Hepatic stellate cell (primary cell): Measurements from ENCODE around the gene SIM1.
"Not testable (repeated sequence)": the region's sequence is repeated elsewhere in the genome, so short reads cannot be mapped to it uniquely, and the experiment has no call there.

Experiments
- DNase-seq: peaks from one replicate; pipeline ENCODE4 v3.0.0; 2011; ENCODE audit warnings: low spot score

Gene SIM1

DNA sequence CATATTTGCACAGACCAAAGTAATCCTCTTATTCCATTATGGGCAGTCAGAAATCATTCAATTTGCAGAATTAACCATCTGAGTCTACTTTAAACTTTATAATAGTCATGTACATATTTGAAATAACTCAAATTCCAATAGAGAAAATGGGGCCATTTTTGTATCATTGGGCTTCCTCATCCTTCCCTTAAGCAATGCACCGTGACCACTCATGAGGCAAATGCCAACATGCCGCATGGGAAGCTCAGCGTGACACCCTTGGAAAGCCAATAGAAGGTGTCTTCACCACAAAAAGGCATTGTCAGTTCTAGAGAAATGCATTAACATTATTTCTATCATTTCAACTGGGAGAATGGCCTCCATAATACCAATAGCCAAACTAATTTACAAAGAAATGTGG, 38.5 kb downstream of the SIM1 start:
- DNase-seq, result no peak

DNA sequence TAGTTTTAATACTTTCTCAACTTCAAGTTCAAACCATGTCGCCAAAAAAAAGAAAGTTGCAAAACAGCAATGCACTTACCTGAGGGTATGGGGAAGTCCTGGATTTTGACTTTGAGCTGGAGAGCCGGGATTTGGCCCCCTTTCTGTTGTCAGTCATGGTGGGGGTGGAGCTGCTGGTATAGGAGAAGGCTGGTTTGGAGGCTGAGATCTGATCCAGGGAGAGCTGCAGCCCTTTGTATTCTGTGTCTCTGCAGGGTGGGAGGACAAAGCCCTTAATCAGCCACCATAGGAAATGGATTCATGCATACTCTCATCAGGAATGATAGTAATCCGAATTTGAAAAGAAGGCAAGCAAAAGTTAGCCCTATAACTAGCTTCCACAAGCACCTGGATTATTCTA, 44.0 kb downstream of the SIM1 start:
- DNase-seq, result no peak

DNA sequence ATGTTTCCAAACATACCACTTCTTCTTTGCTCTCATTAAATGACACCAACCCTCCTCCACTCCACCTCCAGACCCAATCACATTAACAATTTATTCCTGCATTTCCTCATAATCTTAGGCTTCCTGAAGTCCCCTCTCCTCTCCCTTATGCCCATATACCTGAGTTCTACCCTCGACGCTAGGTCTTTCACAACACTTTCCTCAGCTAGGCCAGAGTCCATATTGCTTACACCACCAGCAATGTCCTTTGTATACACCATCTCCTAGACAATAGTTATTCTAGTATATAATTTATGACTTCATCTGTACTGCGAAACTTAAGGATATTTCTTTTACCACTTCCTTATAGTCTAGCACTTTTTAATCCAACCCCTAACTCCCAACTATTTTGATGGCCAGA, 47.7 kb downstream of the SIM1 start:
- no peak for DNase-seq

DNA sequence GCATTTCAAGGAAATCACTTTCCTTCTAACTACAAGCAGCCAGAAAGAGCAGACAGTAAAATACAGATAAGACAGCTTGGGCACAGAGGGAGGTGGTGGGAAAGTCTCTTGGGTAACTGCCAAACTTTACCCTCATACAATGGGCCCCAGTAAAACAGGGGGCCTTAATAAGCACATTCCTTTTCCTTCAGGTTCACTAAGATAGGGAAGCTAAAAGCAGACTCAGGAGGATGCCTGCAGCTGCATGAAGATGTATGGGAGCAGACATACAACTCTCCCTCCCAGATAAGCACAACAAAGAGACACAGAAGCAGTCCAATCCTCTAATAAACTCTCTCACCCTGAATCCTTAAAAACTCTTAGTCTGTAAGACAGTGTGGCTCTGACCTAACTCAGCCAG, 49.0 kb downstream of the SIM1 start:
- no peak for DNase-seq

DNA sequence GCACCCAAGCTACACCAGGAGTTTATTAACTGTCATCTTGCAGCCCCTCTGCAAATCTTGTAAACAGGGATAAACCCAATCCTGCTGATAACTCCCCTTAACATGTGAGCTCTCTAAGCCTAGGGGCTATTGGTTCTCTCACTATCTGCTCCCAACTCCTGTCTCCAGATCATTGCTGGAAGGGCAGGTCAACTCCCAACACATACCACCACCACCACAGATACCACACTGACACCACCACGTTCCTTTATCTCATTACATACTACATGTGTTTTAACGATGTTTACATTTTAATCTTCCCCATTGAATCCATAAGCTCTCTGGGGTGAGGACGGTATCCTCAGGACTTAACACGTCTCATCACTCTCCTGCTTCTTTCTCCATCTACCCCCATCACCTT, 51.8 kb downstream of the SIM1 start:
- no peak for DNase-seq

DNA sequence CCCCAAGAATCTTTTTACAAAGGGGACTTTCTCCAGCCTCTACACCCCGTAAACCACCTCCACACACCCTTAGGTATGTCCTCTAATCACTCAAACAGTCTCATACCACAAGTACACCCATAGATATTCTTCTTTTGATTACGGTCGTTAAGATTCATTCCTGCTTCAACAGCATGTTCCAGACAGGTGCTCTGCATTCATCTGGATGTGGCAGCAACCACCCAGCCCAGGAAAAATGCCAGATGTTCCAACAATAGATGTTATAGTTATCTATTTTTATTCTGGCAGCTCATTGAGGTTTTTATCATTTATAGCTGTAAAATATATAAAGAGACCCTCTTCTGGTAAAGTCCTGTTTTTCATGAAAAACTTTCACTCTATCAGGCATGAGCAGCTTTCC, 60.7 kb downstream of the SIM1 start:
- DNase-seq, result no peak

DNA sequence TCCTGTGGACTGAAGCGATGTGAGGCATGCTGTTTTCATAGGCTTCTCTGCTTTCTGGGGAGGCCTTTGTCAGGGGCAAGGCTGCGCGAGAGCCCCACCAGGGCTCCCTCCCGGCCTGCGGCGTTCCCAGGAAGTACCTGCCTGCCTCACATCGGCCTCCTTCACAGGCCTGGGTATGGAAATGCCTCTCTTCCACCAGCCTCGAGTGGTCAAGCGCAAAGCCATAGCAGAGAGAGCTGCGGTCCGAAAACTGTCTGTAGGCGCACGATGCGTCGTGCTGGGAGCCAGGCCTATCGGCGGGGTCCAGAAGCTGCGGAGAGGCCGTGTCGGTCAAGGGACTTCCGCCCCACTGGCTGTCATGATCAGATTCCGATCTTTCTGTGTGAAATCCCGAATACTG, 71.2 kb downstream of the SIM1 start:
- DNase-seq, result no peak

DNA sequence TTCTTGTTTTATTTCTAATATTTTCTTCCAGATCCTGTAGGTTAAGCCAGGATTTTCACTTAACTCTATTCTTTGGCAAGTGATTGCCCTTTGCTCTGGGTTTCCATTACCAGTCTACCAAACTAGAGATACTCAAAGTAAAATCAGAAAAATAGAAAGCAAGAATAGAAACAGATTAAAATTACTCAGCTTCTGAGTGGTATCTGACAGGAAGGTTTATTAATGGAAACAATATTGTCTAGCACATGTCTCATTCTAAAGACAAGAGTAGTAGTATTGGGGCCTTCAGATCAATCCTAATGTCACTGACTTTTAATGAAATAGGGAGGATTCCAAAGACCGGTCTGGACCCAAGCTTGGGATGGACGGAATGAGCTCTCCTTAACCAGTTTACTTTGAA, 72.3 kb downstream of the SIM1 start:
- DNase-seq, result no peak

DNA sequence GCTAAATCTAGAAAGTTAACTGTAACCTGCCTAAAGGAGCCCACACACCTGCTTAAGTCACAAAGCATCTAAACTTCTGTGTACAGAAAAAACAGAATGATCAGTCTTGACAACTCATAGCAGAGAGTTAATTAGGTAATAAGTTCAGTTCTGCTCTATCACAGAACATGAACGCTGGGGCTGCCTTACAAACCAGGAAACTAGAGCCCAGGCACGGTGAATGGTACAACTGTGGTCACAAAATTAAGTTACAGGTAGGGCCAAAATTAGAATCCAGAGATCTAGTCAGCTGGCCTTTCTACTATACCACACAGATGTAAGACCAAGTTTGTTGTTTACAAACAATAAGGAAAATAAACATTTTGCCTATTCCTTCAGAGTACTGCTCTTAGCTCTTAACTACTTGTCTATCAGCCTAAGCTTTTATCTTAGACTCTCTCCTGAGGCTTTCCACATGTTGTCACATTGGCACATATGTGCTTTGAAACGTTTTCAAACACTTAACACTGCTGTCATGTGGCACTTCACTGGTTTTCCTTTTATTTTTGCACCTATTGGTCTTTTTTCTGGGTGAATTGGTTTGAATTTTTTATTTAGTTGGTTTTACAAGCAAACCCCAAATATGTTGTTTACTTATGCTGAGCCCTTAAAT, 75.7 kb downstream of the SIM1 start:
- DNase-seq, result no peak

DNA sequence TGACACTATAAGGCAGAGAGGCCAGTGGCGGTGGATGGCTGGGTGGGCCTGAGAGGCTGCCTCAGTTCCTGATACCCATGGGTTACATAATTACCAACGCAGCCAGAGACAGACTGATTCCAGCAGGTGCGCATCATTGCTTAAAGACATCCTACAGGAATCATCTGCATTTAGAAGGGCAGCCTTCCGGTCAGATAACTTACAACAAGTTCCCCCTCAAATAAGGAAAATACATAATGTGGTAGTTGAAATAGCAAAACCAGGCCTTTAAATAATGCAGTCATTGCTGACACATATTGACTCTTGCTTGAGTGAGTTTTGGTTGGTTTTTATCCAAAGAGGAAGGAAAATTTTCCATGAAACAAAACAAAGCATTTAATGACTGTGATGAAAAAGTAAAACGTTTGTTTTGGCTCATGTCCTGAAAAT, 81.9 kb downstream of the SIM1 start:
- no peak for DNase-seq

DNA sequence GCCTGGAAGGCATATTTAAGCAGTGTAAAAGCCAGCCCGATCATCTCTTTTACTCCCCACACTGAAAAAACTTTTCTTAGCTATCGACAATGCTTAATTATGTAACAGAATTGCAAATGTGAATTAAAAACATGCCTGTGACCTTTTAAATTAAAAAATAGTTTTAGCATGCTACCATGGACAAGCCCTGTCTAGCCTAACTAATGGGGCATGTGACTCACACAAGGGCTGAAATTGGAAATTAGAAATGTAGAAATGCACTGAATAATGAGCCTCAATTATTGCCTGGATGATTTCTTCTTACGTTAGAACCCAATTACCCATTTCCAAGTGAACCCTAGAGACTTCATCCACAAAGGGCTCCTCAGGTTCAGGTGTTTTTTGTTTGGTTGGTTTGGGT, 82.7 kb downstream of the SIM1 start:
- DNase-seq, result no peak

DNA sequence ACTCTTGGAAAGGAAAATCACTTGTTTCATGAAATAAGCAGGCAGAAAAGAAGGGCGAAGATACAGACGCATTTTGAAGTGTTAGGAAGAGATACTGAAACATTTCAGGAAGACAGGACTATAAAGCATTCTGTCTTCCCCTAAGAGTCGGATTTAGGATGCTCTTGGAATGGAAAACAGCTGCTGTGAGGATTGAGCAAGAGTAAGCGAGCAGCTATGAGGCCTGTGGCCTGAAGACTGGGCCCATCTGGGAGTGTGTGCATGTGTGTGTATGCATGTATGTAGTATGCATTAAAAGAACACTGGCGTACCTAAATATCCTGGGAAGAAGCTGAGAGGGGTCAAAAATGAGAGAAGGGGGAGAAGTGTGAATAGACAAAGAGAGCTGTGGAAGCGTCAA, 83.6 kb downstream of the SIM1 start:
- DNase-seq, result no peak

DNA sequence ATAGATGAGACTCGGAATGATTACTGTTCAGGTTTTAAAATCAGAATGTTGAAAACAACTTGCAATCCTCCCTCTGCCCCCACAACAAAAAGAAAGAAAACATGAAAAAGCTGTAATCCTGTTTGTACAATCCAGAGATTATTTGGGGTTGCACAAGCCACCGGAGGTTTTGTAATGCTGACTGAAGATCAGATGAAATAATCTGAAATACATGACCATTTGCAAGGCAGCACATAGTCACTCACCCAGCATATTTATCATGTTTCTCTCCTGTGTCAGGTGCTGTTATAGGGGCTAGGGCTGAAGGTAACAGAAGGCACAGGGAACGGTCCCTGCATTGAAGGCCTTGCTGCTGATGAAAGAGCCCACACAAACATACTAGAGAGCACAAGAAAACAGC, 85.3 kb downstream of the SIM1 start:
- no peak for DNase-seq

DNA sequence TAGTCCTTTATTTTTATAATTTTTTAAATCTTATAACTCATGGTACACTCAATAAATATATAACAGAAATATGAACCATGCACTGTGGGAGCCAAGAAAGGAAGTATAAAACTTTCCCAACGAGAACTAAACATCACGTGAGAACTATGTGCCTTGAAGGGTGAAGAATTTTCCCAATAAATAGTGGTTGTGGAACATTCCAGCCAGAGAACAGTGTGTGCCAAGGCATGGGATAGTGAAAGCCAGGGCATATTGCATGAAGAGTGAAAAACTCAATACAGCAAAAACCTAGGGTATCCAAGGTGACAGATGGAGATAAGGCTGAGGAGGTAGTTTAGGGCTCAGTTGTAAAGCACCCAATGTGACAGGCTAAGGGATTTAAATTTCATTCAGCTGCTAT, 86.1 kb downstream of the SIM1 start:
- no peak for DNase-seq

DNA sequence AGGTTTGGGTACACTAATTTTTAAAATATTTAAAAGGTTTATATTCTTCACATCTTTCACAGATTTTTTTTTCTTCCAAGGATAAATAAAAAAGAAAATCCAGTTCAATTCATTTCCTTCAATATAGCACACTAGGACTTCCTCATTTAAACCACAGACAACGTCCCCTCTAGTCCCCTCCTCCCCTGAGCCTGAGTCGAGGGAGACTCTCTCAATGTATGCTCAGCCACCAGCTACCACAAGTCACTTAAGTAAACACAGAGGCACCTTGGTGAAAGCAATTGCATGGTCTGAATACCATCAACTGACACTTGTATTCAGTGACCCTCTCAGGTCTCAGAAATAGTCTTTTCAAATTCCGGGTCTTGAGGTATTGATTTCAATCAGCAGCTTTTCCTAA, 88.6 kb downstream of the SIM1 start:
- DNase-seq, result no peak

DNA sequence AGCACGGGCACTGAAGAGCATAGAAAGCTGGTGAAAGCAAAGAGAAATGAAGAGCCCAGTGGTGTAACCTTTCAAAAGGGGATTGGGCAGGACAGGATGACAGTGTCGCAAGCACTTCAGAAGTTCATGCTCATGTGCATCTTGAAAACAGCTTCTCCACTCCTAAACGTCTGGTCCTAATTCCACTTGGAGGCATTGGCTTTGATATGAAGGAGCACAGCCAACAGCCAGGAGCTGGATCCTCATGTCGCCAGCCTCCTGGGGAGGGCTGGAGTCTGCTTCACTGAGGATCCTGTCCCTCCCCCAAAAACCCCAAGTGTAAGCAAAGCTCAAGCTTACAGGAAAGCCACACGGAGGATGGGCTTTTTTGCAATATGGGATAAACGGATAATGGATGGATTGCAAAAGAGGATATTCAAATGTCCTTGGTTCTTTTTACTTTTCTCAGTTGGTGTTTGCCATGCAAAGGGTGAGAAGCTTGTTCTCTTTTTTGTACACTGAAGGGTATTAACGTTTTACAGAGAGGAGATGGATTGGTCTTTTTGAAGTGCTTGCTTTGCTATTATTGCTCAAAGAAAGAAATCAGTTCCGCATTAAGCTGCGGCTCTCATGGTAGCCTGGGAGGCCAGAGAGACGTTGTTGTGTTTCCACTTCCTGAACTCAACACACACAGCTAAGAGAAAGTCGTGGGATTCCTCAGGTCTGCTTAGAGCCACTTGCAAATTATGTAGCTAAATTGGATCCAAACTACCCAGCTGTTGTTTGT, 92.2 kb downstream of the SIM1 start:
- no peak for DNase-seq

DNA sequence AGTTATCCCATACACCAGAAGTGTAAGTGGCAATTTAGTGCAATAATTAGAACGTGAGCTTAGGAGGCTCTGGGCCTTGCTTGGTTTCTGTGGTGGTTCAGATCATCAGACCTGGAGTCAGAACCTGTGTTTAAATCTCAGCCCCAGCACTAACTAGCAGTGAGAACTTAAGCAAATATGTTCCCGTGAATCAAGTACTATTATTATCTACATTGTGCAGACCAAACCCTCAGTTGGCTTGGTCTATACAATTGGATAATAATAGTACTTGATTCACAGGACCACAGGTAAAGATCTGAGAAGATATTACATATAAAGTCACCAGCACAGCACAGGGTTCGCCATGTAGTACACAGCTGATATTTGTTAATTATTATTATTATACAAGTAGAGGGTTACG, 93.1 kb downstream of the SIM1 start:
- no peak for DNase-seq

DNA sequence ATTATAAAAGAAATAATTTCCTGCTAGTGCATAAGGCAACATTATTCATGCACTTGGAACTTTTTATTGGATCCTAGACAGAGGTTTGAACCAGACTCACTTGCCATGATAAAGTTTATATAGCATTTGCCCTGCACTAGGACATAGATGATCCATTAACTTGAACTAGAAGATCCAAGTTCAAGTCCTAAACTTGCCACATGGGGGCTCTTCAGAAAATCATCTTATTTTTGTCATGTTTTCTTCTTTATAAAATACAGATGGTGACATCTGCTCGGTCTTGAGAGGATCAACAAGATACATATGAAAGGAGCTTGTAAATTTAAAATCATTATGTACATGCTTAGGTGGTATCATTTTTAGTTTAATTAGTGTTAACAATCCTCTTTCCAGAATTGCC, 94.5 kb downstream of the SIM1 start:
- DNase-seq, result no peak

DNA sequence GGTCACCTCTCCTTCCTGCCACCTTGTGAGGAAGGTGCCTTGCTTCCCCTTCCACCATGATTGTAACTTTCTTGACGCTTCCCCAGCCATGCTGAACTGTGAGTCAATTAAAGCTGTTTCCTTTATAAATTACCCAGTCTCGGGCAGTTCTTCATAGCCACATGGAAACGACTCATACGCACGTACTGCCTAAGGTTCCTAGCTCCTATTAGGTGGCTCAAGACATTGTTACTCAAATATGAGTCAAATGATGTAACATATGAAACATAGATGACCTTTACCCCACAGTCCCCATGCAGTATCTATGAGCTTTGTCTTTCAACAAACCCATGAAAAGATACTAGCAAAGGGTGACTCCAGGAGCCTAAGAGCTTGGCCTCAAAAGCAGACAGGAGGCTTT, 98.3 kb downstream of the SIM1 start:
- no peak for DNase-seq

DNA sequence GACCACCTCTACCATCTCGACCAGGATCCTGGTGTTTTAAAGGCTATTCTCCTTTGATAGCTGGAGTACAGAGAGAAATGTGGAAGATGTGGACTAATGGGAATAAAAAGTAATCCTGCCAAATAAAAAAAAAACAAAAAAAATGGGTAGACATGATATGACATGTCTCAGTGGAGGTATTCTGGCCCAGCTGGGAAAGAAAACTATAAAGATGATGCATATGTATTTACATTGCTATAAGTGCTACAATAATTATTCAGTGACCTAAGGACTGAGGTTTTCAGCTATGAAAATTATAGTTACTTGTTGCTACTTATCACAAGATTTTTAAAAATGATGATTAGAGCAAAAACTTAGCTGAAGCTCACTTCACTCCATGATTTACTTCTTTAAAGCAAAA, 101.1 kb downstream of the SIM1 start:
- DNase-seq, result no peak

DNA sequence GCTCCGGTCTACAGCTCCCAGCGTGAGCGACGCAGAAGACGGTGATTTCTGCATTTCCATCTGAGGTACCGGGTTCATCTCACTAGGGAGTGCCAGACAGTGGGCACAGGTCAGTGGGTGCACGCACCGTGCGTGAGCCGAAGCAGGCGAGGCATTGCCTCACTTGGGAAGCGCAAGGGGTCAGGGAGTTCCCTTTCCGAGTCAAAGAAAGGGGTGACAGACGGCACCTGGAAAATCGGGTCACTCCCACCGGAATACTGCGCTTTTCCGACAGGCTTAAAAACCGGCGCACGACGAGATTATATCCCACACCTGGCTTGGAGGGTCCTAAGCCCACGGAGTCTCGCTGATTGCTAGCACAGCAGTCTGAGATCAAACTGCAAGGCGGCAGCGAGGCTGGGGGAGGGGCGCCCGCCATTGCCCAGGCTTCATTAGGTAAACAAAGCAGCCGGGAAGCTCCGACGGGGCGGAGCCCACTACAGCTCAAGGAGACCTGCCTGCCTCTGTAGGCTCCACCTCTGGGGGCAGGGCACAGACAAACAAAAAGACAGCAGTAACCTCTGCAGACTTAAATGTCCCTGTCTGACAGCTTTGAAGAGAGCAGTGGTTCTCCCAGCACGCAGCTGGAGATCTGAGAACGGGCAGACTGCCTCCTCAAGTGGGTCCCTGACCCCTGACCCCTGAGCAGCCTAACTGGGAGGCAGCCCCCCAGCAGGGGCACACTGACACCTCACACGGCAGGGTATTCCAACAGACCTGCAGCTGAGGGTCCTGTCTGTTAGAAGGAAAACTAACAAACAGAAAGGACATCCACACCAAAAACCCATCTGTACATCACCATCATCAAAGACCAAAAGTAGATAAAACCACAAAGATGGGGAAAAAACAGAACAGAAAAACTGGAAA, 109.7 kb downstream of the SIM1 start:
- DNase-seq, result not testable (repeated sequence)

DNA sequence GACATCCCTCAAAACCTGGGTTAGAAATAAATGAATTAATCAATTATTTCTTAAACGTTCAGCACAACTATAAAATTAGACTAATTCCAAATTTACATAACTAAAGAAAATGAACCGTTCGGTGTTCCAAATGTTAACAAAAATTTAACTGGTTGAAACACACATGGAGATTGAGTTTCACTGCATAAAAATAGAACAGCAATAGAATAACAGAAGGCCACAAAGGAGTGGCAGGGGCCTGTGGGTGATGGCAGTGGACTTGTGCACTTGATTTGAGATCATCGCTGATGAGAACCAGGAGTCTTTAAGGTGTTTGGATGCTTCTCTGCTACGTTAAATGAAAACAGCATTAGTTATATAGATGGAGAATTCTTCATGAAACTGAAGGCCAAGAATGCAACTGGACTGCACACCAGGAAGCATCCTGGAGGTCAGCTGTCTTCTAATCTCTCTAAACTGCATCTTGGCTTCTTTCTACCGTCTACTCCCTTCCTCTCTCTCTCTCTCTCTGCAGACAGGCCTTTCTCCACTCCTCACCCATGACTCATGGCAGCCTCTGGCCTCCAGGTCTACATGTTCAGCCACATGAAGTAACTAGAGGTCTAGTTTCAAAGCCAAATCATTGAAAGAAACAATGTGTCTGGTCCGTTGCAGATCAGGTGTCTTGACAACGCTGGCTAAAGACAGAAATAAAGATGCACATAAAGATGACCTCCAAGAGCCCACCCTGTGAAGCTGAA, 111.3 kb downstream of the SIM1 start:
- DNase-seq, result no peak
